ENCODE data around the gene CTSZ.
A peak's percentile ranks its signal among the peaks of the same experiment; 100 is the strongest.
"Not testable (repeated sequence)": the region's sequence is repeated elsewhere in the genome, so short reads cannot be mapped to it uniquely, and the experiment has no call there.

CTSZ gene

DNA sequence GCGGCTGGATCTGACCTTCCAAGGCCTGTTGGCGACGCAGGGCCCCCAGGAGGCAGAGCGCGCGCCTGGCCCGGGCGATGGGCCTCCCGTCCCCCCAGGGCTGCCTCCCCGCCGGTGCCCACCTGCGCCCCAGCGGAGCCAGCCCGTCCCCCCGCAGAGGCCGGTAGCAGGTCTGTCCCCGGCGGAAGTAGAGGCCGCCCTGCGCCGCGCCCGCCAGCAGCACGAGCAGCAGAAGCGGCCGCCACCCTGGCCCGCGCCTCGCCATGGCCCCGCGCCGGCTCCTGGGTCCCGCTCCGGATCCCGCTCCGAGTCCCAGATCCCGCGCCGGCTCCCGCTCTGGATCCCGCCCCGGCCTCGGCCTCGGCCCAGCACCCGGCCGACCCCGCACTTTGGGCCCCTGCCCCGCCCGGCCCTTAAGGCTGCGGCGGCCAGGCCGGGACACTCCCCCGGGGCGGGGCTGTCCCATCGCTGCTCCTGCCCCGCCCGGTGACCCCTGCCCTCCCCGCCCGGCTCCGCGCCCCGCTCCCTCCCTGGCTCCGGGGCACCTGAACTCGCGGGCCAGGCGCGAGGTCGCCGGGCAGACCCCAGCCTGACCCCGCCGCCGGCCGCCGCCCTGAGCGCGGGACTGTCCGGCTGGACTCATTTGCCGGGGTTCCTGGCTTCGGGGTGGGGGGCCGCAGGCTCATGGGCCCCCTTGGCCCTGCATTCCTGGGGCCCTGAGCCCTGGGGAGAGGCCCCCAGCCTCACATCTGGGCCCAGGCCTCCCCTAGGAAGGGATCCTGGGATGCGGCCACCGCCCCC, at the start of gene CTSZ:
CTSZ (minus strand) TSS at position 391 of the 801 bp plus-strand sequence; CDS start at position 265, 126 bp downstream.
- DNase-seq = peak in 2 of 4 experiments; percentile 28 to 42

DNA sequence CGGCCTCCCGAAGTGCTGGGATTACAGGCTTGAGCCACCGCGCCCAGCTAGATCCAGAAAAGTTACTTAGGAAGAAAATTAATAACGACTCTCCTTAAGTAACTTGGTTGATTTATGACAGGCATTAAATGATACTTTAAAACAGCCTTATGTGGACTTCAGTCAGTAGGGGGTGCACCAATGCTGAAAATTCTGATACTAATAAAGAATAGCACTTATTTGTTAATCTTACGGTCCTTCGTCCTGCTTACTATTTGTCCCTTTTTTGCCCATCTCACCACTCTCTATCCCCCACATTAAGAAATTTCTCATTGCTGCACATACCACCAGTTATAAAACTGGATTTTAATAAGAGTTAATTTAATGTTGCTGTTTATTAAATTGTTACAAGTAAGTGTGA, 48.2 kb upstream of the CTSZ start:
- DNase-seq = no peak

DNA sequence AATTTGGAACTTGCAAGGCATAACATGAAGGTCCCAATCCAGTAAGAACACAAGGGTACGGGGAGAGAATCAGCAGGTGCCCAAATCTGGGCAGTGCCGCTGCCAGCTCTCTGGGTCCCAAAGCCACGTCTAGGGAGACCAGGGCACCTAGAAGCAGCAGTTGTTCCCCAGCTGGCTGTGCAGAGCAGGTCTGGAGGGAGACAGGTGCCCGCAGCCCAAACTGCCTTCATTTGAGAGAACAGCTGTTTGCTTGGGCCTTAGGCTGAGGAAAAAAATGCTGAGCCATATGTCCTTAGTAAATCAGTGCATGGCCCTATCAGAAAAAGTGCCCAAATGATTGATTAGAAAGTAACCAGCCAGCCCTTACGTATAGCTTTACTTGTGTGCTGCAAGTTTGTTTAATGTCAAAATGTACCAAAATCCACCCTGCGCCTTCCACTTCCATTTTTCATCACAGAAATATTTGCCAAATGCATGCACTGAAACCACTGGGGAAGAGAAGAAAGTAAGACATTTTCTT, 44.7 kb upstream of the CTSZ start:
- no peak for DNase-seq

DNA sequence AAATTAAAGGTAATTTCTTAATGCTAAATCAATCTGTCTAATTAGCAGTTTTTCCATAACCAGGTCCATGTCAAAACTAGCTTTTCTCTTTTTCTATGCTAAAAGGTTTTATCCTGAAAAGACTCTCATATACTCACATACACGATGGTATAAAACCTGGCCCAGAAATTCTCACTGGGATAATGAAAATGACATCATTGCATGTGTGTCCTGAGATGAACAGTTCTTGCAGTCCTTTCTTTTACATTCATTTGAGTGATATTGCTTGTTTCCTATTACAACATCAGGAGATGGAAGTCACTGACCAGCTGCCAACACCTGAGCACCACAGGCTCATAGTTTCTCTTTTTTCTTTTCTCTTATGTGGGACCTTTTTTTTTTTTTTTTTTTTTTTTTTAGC, 43.4 kb upstream of the CTSZ start:
- DNase-seq = no peak

DNA sequence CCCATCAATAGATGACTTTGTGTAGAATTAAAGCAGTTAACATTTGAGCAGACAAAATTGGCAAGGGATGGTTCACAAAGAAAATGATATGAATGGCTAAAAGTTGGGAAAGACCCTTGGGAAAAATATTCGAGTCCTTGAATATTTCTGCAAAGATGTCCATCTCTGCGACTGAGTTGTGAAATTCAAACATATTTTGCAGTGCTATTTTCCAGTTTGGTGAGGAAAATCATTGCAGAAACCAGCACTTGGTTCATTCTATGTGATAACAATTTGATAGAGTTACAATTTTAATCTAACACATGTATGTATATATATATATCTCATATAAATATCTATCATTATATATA, 41.6 kb upstream of the CTSZ start:
- no peak for DNase-seq

DNA sequence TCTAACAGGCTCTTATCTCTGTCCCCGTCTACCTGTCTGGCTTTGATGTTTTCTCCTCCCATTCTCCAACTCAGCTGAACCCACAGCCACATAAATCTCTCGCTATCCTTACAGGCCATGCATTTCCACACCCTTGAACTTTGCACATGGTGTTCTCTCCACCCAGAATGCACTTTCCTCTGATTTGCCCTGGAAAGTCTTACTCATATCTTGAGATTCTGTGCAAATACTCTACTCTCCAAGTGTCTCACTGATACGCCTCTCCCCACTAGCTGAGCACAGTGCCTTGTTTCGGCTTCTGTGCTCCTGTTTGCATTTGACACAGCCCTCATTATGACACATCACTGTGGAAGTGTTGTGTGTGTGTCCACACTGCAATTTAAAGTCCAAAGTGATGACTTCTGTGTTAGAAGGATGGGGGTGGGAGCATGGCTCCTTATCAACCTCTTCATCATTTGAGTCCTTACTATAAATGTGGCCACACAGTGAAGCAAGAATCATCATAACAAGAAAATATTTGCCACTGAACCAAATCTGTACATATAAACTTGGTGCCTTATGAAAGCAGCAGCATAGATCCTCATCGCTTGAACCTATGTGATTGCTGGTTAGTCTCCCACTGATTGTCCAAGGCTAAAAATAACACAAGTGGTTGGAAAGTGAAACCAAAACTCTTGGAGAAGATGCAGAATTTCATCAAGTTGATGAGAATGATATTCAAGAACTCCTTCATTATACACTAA, 41.1 kb upstream of the CTSZ start:
- DNase-seq = no peak

DNA sequence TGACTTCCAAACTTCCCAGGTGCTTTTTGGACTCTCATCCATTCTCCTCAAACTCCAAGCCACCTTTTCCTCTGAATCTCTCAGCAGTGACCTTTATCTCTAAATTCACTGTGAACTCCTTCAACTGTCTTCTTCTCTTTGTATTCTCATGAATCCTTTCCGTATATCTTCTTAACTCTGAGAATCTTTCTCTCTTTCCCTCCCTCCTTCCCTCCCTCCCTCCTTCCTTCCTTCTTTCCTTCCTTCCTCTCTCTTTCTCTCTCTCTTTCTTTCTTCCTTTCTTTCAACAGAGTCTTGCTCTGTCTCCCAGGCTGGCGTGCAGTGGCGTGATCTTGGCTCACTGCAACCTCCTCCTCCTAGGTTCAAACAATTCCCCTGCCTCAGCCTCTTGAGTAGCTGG, 39.8 kb upstream of the CTSZ start:
- no peak for DNase-seq

DNA sequence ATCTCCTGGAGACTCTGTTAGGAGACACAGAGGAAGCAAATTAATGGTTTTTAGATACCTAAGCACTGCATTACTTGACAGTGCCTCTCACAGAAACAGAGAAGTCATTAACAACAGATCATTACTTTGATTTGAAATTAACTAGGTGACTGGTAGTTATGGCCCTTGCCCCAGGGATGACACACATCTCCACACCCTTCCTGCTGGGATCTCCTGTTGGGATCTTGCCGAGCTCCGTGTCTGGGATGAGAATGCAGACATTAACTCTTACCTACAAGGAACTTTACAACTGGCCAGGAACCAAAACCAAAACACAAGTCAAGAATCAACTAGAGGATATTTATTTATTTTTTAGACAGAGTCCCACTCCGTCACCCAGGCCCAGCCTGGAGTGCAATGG, 37.7 kb upstream of the CTSZ start:
- DNase-seq = no peak

DNA sequence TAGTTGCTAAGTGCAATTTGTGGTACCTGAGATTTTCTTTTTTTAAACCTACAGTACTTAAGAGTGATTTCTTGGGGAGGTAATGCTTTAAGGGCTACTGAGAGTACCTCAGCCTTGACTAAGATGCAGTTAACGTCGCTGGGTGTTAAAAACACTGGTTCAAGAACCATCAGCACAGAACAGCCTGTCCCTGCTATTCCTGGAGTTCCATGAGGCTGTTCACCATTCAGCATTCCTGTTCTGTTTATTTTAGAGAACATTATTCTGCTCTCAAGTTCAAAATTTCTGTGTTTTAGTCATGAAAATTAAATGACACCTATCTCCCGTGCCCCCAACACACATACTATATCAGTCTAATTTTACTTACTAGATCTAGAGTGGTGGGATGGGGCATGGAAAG, 37.2 kb upstream of the CTSZ start:
- no peak for DNase-seq

DNA sequence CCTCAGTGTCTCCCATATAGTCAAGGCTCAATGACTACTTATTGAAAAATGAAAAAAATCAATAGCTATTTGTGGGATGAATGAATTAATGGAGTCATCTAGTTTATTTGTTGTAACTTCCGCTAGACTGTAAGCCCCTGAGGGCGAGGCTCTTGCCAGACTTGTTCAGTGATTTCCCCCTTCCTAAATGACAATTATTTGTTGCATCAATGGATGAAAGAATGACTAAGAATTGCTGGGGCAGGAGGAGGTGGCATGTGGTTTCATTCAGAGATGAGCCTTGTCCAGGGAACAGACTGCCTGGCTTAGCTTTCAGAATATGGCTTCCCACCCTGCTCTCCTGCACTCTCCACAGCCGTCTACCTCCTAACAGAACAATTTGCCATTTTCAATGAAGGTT, 36.6 kb upstream of the CTSZ start:
- DNase-seq = no peak

DNA sequence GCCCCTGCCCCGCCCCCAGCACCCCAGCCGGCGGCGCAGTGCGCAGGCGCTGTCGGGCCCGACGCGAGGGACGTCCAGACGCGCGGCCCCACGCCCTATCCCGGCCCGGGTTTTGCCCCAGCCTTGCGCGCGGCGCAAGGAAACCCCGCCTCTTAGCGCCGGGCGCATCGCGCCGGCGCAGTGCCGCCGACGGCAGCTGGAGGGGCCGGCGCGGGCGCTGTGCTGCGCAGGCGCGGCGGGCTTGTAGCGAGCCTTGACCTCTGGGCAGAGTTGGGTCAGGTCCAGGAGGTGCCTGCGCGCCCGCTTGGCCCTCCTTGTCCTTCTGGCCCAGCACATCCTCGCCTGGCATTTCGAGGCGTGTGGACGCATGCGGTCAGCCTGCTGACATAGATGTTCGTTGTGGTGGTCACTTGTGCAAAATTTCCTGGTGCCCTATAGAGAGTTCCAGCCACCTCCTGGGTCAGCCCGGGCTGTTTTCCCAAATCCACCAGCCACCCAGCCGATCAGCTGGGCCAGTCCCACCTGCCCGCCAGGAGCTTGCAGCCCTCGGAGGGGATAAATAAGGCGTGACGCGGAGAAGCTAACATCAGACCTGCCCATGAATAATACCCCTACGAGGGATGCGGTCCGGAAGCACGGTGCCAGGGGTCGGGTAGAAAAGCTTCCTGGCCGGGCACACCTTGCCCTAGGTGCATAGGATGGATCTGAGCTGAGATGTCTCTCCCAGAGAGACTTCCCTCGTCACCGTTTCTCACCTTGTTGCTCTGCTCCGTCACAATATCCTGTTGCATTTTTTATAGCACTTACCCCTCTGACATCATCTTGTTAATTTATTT, 36.0 kb upstream of the CTSZ start:
- peak; percentile 83 to 93 (median 86) for DNase-seq

DNA sequence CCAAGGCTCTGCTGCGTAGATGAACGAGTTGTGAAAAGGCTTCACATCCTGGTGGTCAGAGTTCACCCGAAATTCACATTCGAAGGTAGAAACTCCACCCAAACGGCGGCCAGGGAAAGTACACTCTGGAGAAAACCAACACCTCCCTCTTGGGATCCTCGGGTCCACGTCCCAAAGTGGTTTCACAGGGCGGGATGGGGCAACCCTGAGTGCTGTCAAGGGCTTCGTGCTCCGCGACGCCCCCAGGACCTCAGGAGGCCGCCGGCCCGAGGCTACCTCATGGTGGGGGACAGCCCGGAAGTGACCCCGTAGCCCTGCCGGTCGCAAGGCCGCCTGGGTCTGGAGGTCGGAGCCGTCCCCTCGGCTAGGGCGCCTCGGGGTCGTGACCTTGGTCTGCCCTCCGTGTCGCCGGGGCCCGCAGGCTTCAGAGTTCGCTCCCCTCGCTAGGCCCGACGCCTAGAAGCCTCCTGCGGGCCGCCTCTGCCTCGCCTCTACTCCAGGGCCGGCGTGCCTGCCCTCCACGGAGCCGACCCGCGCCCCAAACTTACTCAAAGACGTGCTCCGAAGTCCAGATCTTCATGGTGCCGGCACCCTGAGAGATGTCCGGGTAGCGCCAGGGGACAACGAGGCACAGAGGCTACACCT, 35.2 kb upstream of the CTSZ start, which contains the start of gene PRELID3B:
PRELID3B (minus strand) TSS at position 636 of the 645 bp plus-strand sequence; CDS start at position 580, 56 bp downstream.
- peak in 1 of 4 experiments; percentile 44 for DNase-seq

DNA sequence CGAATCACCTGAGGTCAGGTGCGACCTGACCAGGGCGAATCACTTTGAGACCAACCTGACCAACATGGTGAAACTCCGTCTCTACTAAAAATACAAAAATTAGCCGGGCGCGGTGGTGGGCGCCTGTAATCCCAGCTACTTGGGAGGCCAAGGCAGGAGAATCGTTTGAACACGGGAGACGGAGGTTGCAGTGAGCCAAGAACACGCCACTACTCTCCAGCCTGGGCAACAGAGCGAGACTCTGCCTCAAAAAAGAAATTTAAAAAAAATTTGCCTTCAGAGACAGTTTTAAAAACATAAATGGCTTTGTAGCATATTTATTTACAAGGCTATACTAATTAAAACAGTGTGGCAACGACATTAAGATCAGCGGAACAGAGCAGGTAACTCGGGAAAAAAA, 34.4 kb upstream of the CTSZ start:
- not testable (repeated sequence) for DNase-seq

DNA sequence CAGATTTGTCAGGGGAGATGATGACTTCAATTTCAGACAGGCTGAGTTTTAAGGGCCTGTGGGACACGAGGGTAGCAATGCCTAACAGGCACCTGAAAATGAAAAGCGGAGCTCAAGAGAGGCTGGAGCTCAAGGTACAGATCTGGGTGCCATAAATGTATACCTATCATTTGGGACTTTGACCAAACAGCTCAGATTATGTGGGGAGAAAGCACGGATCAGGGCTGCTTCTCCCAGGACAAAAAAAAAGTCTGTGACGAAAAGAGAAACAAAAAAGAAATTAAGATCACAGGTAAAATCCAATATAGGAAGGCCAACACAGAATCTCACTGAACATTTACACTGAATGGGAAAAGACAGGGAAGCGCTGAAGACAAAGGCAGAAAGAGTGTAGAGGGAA, 33.6 kb upstream of the CTSZ start:
- DNase-seq = no peak

DNA sequence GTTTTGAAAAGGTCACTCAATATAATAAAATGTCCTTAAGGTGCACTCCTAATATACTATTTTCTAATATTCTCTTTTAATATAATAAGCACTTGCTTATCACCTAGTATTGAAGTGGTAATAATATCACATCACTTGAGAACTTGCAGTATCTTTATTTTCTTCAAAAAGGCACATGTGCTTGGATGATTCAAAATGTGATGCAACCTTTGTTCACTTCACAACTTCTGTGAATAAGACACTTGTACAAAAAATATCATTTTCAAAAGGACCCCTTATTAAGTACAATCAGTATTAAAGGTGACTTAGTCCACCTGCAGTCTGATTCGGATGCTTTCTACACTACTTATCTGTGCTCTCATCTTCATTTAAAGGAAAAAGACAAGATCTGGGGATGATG, 32.2 kb upstream of the CTSZ start:
- no peak for DNase-seq

DNA sequence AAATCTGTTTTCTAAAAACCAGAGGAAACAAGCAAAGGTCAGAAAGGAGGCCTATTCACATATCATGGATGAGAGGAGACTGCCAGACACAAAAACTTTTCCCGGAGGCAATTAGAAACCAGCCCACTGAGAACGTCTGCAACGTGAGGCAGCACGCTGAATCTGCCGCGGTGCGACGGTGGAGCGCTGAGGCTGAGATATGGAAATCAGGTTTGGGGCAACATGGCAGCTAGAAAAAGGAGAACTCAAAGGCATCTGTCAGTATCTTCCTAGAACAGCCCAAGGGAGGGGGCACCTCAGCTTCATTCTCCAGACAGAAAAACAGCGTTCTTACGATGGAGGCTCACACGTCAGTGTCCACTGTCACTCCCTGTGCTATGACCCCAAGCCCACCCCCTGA, 30.3 kb upstream of the CTSZ start:
- no peak for DNase-seq

DNA sequence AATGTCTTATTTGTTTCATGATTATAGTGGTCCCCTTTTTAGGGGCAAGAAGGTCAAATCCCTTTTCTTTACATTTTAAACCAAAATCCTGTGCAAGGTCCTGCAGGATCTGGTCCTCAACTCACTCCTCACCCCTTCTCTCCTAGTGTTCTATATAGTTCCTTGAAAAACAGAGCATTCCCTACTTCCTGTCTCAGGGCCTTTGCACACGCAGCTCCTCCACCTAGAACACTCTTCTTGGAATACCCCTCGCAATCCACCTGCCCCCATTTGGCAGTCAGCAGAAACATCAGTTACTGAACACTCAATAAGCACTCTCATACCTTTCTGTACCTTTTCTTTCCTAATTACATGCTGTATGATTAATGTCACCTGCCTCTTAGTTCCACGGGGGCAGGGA, 28.3 kb upstream of the CTSZ start:
- DNase-seq = no peak

DNA sequence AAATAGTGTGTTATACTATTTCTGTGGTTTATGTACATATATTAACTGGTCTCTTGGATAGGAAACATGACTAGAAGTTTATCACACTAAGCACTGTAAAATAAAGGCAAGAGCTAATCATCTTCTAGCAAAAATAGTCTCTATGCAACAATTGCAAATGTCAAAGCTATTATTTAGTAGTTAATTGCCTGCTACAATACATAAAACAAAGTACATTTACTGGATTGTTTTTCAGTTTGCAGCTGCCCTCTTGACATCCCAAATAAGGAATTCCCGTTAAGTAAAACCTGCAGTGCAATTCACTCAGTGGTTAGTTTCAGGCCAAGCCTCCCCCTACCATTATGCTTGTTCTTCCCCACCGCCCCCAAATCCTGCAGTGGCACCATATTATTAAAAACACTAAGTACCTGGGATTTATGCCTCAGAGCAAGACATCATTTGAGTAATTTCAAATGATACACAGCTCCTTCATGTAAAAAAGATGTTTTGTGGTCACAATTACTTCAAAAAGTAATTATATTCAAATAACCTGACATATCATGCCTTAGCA, 26.6 kb upstream of the CTSZ start:
- no peak for DNase-seq

DNA sequence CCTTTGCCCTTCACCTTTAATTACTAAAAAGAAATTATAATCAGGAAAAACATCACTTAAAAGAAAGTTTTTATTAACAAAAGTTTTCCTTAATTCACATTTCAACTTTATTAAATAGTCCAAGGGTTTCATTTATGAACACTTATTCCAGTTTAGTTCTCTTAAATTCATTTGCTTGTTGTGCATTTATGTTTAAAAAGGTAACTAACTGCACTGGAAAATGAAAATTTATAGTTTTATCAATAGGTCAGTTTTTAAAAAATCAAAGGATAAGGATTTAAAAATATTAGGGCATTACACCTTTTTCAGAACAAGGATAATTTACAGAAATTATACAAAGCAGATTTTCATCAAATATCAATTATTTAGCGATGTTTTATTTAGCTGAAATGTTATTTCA, 26.0 kb upstream of the CTSZ start:
- DNase-seq = no peak

DNA sequence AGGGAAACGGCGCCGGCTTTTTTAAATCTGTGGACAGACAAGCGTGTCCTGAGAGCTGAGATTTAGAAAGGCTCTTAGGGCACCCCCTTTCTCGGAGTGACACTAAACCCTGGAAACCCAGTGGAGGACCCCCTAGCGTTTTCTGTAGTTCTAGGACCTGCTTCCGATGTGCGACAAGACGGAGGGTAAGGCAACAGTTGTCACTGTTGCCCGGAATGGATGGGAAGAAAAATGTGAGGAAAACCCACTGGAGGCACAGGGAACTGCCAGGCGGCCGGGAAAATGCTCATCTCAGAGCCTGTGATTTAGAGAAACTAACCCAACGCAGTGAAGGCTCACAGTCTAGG, 25.6 kb upstream of the CTSZ start:
- DNase-seq = no peak

DNA sequence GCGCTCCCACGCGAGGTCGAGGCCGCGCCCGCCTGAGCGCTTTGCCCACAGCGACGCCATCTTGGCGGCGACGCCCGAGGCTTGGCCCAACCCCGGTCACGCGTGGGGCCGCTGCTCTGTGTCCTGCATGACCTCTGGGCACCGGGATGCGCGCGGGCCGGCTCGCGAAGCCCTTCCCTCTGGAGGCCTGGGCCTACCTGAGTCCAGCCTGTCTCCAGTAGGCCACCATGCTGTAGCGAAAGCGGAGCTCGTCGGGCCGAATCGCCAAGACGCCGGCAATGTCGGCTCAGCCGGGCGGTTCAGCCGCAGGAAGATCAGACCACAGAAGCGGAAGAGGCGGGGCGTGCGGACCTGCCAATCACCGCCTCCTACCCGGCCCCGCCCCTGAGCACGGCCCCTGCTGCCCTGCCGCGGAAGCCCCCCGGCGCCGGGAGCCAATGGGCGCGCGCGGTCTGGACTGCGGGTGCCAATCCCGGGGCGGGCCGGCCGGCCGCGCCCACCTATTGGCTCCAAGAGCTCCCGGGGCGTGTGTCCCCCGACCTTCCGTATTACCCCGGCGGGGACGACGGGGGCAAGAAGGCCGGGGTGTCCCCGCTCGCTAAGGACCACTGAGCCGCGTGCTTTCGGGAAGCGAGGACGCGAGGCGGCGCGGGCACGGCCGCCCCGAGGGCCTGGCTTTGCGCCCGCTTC, 25.1 kb upstream of the CTSZ start, which contains the start of gene ATP5F1E:
ATP5F1E (minus strand) TSS at position 313 of the 690 bp plus-strand sequence; CDS start at position 229, 84 bp downstream.
- peak; percentile 86 to 97 (median 90) for DNase-seq

DNA sequence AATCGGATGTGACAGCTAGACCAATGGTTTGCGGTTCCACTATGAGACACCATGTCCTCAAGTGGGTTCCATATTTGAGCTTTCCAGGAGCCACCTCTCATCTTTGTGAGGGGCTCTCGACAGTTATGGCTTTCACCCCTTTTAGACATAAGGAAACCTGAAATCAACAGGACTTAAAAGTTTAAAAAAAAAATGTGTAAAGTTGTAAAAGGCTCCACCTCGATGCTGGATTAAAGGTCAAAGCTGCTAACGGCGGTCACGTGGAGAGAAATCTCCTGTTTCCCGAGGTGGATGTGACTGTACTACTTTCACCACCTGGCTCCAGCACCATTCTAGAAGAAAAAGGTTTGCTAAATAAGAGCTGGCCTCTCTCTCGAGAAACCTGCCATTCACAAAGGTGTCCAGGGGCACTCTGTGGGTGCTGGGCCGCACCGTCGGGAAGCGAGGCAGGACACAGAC, 24.5 kb upstream of the CTSZ start:
- DNase-seq = no peak
